GM06990 (cell line): ENCODE data around the gene CFAP65.

Source experiments
- DNase-seq: peaks from one replicate; pipeline ENCODE4 v3.0.0-alpha.2; 2011; ENCODE audit not compliant: insufficient read length; ENCODE audit errors: extremely low read depth
- H3K27me3 ChIP-seq: replicated peaks from 2 replicates; pipeline ENCODE4 v1.6.0; 2011; ENCODE audit warnings: low read length; ENCODE audit not compliant: control insufficient read depth, insufficient read depth
- H3K36me3 ChIP-seq: 2 replicates; pipeline ENCODE4 v1.5.1; 2011; ENCODE audit warnings: low read length; ENCODE audit not compliant: control insufficient read depth, insufficient read depth
- H3K4me3 ChIP-seq: replicated peaks from 2 replicates; pipeline ENCODE4 v1.5.1; 2011; ENCODE audit warnings: low read depth, mild to moderate bottlenecking, control low read depth, low read length
- TF ChIP-seq, protein P1 (sequence below): IDR thresholded peaks from 2 replicates; pipeline ENCODE4 v1.5.1; 2011; ENCODE audit warnings: low read length, control low read depth, mild to moderate bottlenecking, inconsistent platforms; ENCODE audit not compliant: insufficient read depth, poor library complexity, severe bottlenecking

The CFAP65 gene

DNA sequence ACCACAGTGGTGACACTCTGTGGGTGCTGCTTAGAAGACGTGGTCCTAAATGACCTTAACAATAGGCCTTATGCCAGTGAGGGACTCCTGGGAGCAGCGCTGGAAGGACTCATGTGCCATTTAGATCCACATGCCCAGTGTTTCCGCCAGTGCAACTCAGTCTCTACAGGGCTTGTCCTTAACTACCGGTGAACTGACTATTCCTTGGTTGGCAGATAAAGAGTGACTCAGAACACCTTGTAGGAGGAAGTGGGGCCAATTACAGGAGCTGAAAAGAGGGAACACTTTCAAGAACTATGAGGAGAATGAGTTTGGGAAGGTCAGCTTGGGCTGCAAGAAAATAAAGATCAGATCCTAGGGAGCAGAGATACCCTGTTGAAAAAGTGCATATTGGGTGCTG is 83.6 kb downstream of the CFAP65 start:
- Histone ChIP-seq H3K4me3 (no peak overlapping the region), H3K27me3 (peaks cover 1% of the 10 kb centered on the region), H3K36me3 (no peaks in the 10 kb centered on the region)
- TF ChIP-seq, protein P1, sequence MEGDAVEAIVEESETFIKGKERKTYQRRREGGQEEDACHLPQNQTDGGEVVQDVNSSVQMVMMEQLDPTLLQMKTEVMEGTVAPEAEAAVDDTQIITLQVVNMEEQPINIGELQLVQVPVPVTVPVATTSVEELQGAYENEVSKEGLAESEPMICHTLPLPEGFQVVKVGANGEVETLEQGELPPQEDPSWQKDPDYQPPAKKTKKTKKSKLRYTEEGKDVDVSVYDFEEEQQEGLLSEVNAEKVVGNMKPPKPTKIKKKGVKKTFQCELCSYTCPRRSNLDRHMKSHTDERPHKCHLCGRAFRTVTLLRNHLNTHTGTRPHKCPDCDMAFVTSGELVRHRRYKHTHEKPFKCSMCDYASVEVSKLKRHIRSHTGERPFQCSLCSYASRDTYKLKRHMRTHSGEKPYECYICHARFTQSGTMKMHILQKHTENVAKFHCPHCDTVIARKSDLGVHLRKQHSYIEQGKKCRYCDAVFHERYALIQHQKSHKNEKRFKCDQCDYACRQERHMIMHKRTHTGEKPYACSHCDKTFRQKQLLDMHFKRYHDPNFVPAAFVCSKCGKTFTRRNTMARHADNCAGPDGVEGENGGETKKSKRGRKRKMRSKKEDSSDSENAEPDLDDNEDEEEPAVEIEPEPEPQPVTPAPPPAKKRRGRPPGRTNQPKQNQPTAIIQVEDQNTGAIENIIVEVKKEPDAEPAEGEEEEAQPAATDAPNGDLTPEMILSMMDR: no peak
- DNase-seq: no peak

DNA sequence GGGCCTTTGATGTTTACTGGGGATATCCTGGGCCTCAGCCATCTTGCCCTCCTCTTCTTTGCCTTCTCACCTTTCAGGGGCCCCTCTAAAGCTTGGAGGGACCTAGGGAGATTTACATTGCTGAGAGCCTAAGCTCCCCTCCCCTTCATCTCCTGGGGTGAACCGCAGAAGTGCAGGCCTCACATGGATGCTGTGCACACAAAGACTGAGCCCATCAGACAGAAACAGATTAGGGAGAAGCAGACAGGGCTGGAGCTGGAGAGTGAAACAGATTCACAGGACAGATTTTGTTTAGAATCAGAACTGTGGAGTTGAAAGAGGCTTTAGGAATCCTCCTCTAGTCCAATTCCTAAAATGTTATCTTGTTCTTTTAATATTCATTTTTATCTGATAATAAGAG is 85.3 kb downstream of the CFAP65 start:
- H3K27me3 ChIP-seq: peaks cover 1% of the 10 kb centered on the region
- no peaks in the 10 kb centered on the region for H3K36me3 ChIP-seq
- DNase-seq: no peak
- no peak overlapping the region for H3K4me3 ChIP-seq
- TF ChIP-seq, protein P1: no peak

DNA sequence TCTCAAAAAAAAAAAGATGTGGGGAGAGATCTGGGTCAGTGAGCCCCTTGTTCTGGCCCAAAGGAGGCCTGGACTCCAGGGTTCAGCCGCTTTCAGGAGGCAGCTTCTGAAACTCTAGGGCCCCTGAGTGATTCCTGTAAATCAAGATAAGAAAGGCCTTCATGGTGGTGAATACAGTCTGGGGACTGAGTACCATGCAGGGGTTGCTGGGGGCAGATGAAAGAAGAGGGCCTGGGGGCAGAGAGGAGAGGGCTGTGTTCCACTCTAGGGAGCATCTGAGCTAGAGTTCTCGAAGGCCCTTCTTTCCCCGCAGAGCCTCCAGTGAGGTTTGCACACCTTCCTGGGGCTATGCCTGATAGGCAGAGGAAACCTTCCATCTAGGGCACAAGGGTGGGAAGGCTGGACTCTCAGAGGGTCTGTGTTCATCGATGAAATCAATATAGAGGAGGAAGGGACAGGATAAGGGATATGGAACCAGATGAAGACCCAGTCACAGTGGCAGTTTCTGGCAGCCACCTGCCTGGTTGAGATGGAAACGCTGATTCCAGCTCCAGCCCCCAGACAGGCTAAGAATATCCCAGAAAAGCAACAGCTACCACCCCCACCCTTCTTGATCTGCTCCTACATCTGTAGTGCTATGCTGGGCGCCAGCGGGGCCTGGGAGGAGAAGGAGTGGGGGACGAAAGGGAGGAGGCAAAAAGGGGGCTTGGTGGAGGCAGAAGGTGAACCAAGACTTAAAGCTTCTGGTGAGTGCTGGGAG is 86.6 kb downstream of the CFAP65 start:
- no peak for DNase-seq
- H3K27me3 ChIP-seq: no peaks in the 10 kb centered on the region; the same call in none of the 2 replicates
- H3K36me3 ChIP-seq: no peaks in the 10 kb centered on the region
- TF ChIP-seq, protein P1: no peak
- no peak overlapping the region for H3K4me3 ChIP-seq

DNA sequence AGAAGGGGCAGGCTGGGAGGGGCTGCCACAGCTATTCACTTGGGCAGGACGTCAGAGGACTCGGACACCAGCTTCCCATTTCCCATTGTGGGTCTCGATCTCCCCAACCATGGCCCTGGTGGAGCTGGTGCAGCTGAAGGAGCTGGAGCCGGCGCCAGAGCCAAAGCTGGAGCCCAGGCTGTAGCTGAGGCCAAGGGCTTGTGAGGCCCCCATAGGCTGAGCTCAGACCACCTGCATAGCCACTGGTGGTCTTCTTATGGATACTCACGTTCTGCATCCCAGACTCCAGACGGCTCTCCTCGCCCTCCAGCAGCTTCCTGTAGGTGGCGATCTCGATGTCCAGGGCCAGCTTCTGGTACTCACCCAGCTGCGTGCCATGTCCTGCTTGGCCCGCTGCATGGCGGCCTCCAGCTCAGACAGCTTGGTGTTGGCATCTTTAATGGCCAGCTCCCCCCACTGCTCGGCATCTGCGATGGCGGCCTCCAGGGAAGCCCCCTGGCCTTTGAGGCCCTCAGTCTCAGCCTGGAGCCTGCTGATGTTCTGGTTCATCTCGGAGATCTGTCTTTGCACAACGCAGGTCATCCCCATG is 87.9 kb downstream of the CFAP65 start:
- TF ChIP-seq, protein P1: peak; percentile 30
- no peaks in the 10 kb centered on the region for H3K36me3 ChIP-seq
- DNase-seq: no peak
- H3K4me3 ChIP-seq: no peak overlapping the region
- no peaks in the 10 kb centered on the region; the same call in none of the 2 replicates for H3K27me3 ChIP-seq
